K562 (cell line): ENCODE results near the gene TNFAIP1. TPM values are rescaled to one million over a fixed set of nuclear protein-coding genes. Genes with fewer than 3 reads are reported as not detected.

Source experiments
- ATAC-seq: fragments of 200-7000 bp; cut with Tn5 transposase; 3 replicates; pipeline ENCODE4 v1.9.1; 2020; ENCODE audit warnings: moderate library complexity
- Bru-seq: library from RNA; stranded (reverse); fragments of 400-500 nt; gene quantifications from one replicate; lab custom pipeline; 2021; lab: Mats Ljungman, UMichigan
- BruChase-seq, 2 experiments: library from RNA; stranded (reverse); fragments of 400-500 nt; gene quantifications; one replicate each; lab custom pipeline; 2021; lab: Mats Ljungman, UMichigan
- BruUV-seq: library from RNA; stranded (reverse); fragments of 400-500 nt; replicated peaks from 2 replicates; lab custom pipeline; 2021; lab: Mats Ljungman, UMichigan
- CTCF ChIA-PET: fragments of 300-600 bp; formaldehyde crosslinking; extraction: SDS; loops from one replicate; lab custom pipeline; 2021; ENCODE audit warnings: low intra/inter-chr PET ratio; lab: Yijun Ruan, JAX
- POLR2A ChIA-PET: fragments of 300-600, 350-650 bp; sonication (Branson Sonifier 250); formaldehyde crosslinking; extraction: SDS; loops from one replicate; lab custom pipeline; 2021; ENCODE audit warnings: antibody characterized with exemption, inconsistent platforms; lab: Yijun Ruan, JAX
- DNase-seq, 4 experiments: peaks; one replicate each; pipeline versions ENCODE4 v3.0.0 to v3.0.0-alpha.2; 2011 to 2018; ENCODE audit warnings: low spot score in 3 of 4, mixed read lengths in 3 of 4; ENCODE audit errors: extremely low read depth in 1 of 4
- FAIRE-seq: peaks from 2 replicates; lab custom pipeline; 2011; peaks lifted over from hg19 to GRCh38; lab: Jason Lieb, UNC
- H2AFZ ChIP-seq: 2 replicates; pipeline ENCODE4 v1.6.0; 2011; ENCODE audit warnings: low read depth, low read length, control low read depth, inconsistent platforms
- H3K27ac ChIP-seq: fragments of 200-600 bp; 3 replicates; pipeline ENCODE4 v1.8.0; 2011; ENCODE audit warnings: low read depth, mild to moderate bottlenecking, control low read depth, inconsistent platforms, low read length, moderate library complexity, mixed read lengths; ENCODE audit errors: extremely low read depth
- H3K27me3 ChIP-seq, 2 experiments: fragments of 300-600 bp in 1 of 2; 2 replicates in 1 of 2; 3 replicates in 1 of 2; pipeline versions ENCODE4 v1.6.0 to v1.8.0; 2011; ENCODE audit warnings: inconsistent platforms in 2 of 2, low read length in 2 of 2, mild to moderate bottlenecking in 1 of 2, mixed read lengths in 1 of 2, moderate library complexity in 1 of 2; ENCODE audit not compliant: control insufficient read depth in 2 of 2, insufficient read depth in 2 of 2
- H3K36me3 ChIP-seq: fragments of 300-600 bp; 3 replicates; pipeline ENCODE4 v1.8.0; 2011; ENCODE audit warnings: mild to moderate bottlenecking, low read length, inconsistent platforms; ENCODE audit not compliant: control insufficient read depth, insufficient read depth
- H3K4me1 ChIP-seq, 2 experiments: fragments of 200-600 bp in 1 of 2; replicated peaks in 1 of 2; 2 replicates in 1 of 2; 3 replicates in 1 of 2; pipeline versions ENCODE4 v1.5.1 to v1.8.0; 2011; ENCODE audit warnings: inconsistent platforms in 2 of 2, low read length in 2 of 2, mild to moderate bottlenecking in 1 of 2, mixed read lengths in 1 of 2, moderate library complexity in 1 of 2; ENCODE audit not compliant: control insufficient read depth in 2 of 2, insufficient read depth in 2 of 2
- H3K4me2 ChIP-seq: 2 replicates; pipeline ENCODE4 v1.6.1; 2011; ENCODE audit warnings: low read length, control low read depth, inconsistent platforms, mixed read lengths; ENCODE audit not compliant: insufficient read depth
- H3K4me3 ChIP-seq: fragments of 200-600 bp; sonication (generic), shearing (Covaris generic); 2 replicates; pipeline ENCODE4 v1.5.1; 2016; ENCODE audit warnings: control low read depth, inconsistent platforms
- H3K79me2 ChIP-seq: fragments of 200-600 bp; 3 replicates; pipeline ENCODE4 v1.8.0; 2011; ENCODE audit warnings: low read length, inconsistent platforms; ENCODE audit not compliant: control insufficient read depth, insufficient read depth
- H3K9ac ChIP-seq, 2 experiments: 2 replicates each; pipeline versions ENCODE4 v1.6.0 to v1.6.1; 2011; ENCODE audit warnings: low read depth in 2 of 2, low read length in 2 of 2, control low read depth in 1 of 2, inconsistent platforms in 1 of 2, mild to moderate bottlenecking in 1 of 2, mixed read lengths in 1 of 2; ENCODE audit not compliant: insufficient read depth in 1 of 2
- H3K9me1 ChIP-seq: one replicate; pipeline ENCODE4 v1.6.0; 2011; ENCODE audit warnings: inconsistent platforms, mild to moderate bottlenecking, low read length, moderate library complexity; ENCODE audit not compliant: control insufficient read depth, insufficient read depth
- H3K9me3 ChIP-seq: replicated peaks from 2 replicates; pipeline ENCODE4 v1.5.1; 2011; ENCODE audit warnings: low read depth, low read length, inconsistent platforms; ENCODE audit not compliant: control insufficient read depth, insufficient read depth
- H4K20me1 ChIP-seq: replicated peaks from 2 replicates; pipeline ENCODE4 v1.6.1; 2011; ENCODE audit warnings: low read length, inconsistent platforms, mixed read lengths; ENCODE audit not compliant: control insufficient read depth, insufficient read depth
- CHD7 ChIP-seq: fragments of 200-600 bp; sonication (generic); IDR thresholded peaks from one replicate; pipeline ENCODE4 v1.6.1; 2012; ENCODE audit warnings: mild to moderate bottlenecking, low read depth, low read length, inconsistent platforms
- ZNF76 ChIP-seq: fragments of 250-450 bp; sonication (Bioruptor Pico); IDR thresholded peaks from 2 replicates; pipeline ENCODE4 v1.4.0; 2020; ENCODE audit warnings: mild to moderate bottlenecking, moderate library complexity, borderline replicate concordance
- WGBS: fragments of 100-300 bp; shearing (Covaris generic); methylation state at CpG from one replicate; pipeline ENCODE4 v1.1.6; 2016; ENCODE audit warnings: low coverage, mixed read lengths; ENCODE audit not compliant: insufficient coverage; ENCODE audit errors: missing lambda C conversion rate; 5-methylcytosine and 5-hydroxymethylcytosine counted together
- in situ Hi-C: fragments of 300-500 bp; cut with MboI; formaldehyde crosslinking; loops from 4 replicates; pipeline ENCODE4 v1.15.0; 2018; ENCODE audit warnings: inconsistent platforms, mixed read lengths
- intact Hi-C: fragments of 100-400 bp; cut with micrococcal nuclease; formaldehyde crosslinking; loops from 2 replicates; pipeline ENCODE4 v1.14.2; 2022
- long read RNA-seq, 3 experiments: library from polyadenylated mRNA in 2 of 3; library from RNA in 1 of 3; unstranded in 2 of 3; stranded (forward) in 1 of 3; transcript quantifications; one replicate each; pipeline ENCODE4 v2.0.0, GENCODE V29; 2019 to 2022
- polyA minus RNA-seq, 3 experiments: library from RNA; depleted of rRNA, polyadenylated mRNA; stranded (reverse); fragments of >200 nt; gene quantifications; 2 replicates each; pipeline ENCODE4 v1.2.3, GENCODE V29; 2011
- polyA plus RNA-seq, 8 experiments: library from polyadenylated mRNA; depleted of rRNA in 4 of 8; stranded (reverse) in 5 of 8; unstranded in 3 of 8; fragments of >200 nt; fragmentation: Nextera tagmentation in 2 of 8; fragmentation: Illumina TruSeq in 1 of 8; extraction: Ambion mirVana in 2 of 8; extraction: Trizol in 1 of 8; gene quantifications; 2 replicates each; pipeline versions ENCODE4 v1.2.1 to v1.2.3, GENCODE V29; 2011 to 2014; ENCODE audit warnings: inconsistent platforms in 1 of 8, missing spikeins in 1 of 8
- total RNA-seq, 7 experiments: library from RNA; depleted of rRNA in 6 of 7; stranded (reverse); fragments of >200 nt in 6 of 7; fragmentation: Illumina TruSeq in 2 of 7; extraction: Trizol in 2 of 7; gene quantifications; 2 replicates each; pipeline versions ENCODE4 v1.2.1 to v1.2.3, GENCODE V29; 2011 to 2021; ENCODE audit warnings: low replicate concordance in 1 of 7

TNFAIP1 gene
- 14.5 and 38.2 TPM in 2 replicates for total RNA-seq (2011; cell fraction: chromatin; rRNA removed; ENCODE audit: low replicate concordance)
- total RNA-seq (2011; cell fraction: nucleolus; rRNA removed): 22.8 and 26.7 TPM in 2 replicates
- total RNA-seq (2011; cell fraction: nucleoplasm; rRNA removed): 22.7 and 28.9 TPM in 2 replicates
- total RNA-seq (2014; rRNA removed) (9.0 and 15.1 TPM in 2 replicates), total RNA-seq (2014; rRNA removed; fragmentation: Illumina TruSeq; extraction: Trizol) (6.3 and 8.2 TPM in 2 replicates), total RNA-seq (2015; rRNA removed; fragmentation: Illumina TruSeq; extraction: Trizol) (7.7 and 8.0 TPM in 2 replicates), total RNA-seq (2021) (18.9 and 20.1 TPM in 2 replicates), polyA plus RNA-seq (2011; rRNA removed) (13.7 and 18.8 TPM in 2 replicates), polyA plus RNA-seq (2014; fragmentation: Illumina TruSeq; extraction: Trizol) (15.2 and 15.4 TPM in 2 replicates), polyA plus RNA-seq (2014; fragmentation: Nextera tagmentation; extraction: Ambion mirVana) (1 to 10 TPM; 2.1 to 2.9 TPM), polyA plus RNA-seq (2014; rRNA removed) (8.1 and 15.4 TPM in 2 replicates), polyA minus RNA-seq (2011; rRNA and poly(A)+ RNA removed) (7.3 and 16.7 TPM in 2 replicates), Bru-seq, nascent RNA (percentile 64 among the genes with signal in this experiment), BruChase-seq, experiment 1, labeled RNA remaining after a 2-hour chase (percentile 63 among the genes with signal in this experiment), BruChase-seq, experiment 2, labeled RNA remaining after a 6-hour chase (percentile 69 among the genes with signal in this experiment)
- 10.8 and 23.2 TPM in 2 replicates for polyA plus RNA-seq (2011; cell fraction: cytosol; rRNA removed)
- polyA plus RNA-seq (2011; cell fraction: nucleus; rRNA removed): 40.2 and 69.4 TPM in 2 replicates
- 11.5 and 17.0 TPM in 2 replicates for polyA plus RNA-seq (2012)
- polyA minus RNA-seq (2011; cell fraction: cytosol; rRNA and poly(A)+ RNA removed): 21.0 and 35.8 TPM in 2 replicates
- polyA minus RNA-seq (2011; cell fraction: nucleus; rRNA and poly(A)+ RNA removed): 12.4 and 16.7 TPM in 2 replicates
- long read RNA-seq, experiment 1, transcript TNFAIP1-201 (7 exons, 3,627 nt): major isoform, 27 of 115 reads
- long read RNA-seq, experiment 1, partial matches to known transcripts: 86 of 115 reads
- long read RNA-seq, experiment 1, other reads (novel, unspliced or antisense): 2 of 115 reads
- long read RNA-seq, experiment 2, transcript TNFAIP1-201 (7 exons, 3,627 nt): major isoform, 13 of 20 reads
- long read RNA-seq, experiment 2, partial matches to known transcripts: 2 of 20 reads
- long read RNA-seq, experiment 2, other reads (novel, unspliced or antisense): 5 of 20 reads
- long read RNA-seq, experiment 3, transcript TNFAIP1-201 (7 exons, 3,627 nt): major isoform, 13 of 17 reads
- long read RNA-seq, experiment 3, partial matches to known transcripts: 1 of 17 reads
- long read RNA-seq, experiment 3, other reads (novel, unspliced or antisense): 3 of 17 reads

GRCh38 chr17:28335201-28335958 is at the start of gene TNFAIP1, which contains the start of gene IFT20:
Gene TNFAIP1, plus strand, starts transcription at chr17:28335761. Its CDS starts 3,761 bp downstream, at chr17:28339522.
Gene IFT20, minus strand, starts transcription at chr17:28335472. Its CDS starts 3,487 bp downstream, at chr17:28331985.
- BruUV-seq: no TSS peak
- Histone ChIP-seq H3K27ac (peak within 1 kb of the TSS; percentile 65), H3K4me2 (peak within 1 kb of the TSS; percentile 98), H3K36me3 (peaks cover 23% of the 10 kb centered on the region; the same call in 2 of the 3 replicates), H3K9me1 (no peaks in the 10 kb centered on the region), H2AFZ (peak within 1 kb of the TSS; percentile 88), H3K79me2 (peaks cover 33% of the 10 kb centered on the region), H3K4me1 (peaks cover 19 to 20% of the 10 kb centered on the region in 2 experiments; a peak in 4 of 5 replicates), H3K27me3 (no peaks in the 10 kb centered on the region), H3K4me3 (peak within 1 kb of the TSS; percentile 95), H3K9ac (peak within 1 kb of the TSS; percentile 75 to 92), H3K9me3 (no peaks in the 10 kb centered on the region), H4K20me1 (peaks cover 14% of the 10 kb centered on the region)
- POLR2A ChIA-PET: interaction anchor here (0.7 to 6.5 kb wide), 16 partner anchors 8 to 129 kb away, joined by 3 to 62 read pairs (median 5); partner anchors contain the start of genes POLDIP2, SARM1 and TMEM97
- 1% methylated on average over 53 of the region's 62 CpGs for WGBS
- DNase-seq (peak; percentile 91 to 99 (median 94)), ATAC-seq (peak; percentile 98), FAIRE-seq (peak; percentile 100)
- intact Hi-C loops: loop anchor here (2.0 kb wide), 1 partner anchor 17 kb away; the partner anchor contains the start of gene TMEM97
- in situ Hi-C loops: no loop called here
- CTCF ChIA-PET: no interaction called here
- no peak for TF ChIP-seq CHD7
- TF ChIP-seq ZNF76 (CRISPR knock-in tag): peak; percentile 93; the same call in 1 of the 2 replicates
